Fibroblast of skin of abdomen (primary cell): ENCODE results near the gene VAPA.

ENCODE experiments used
- DNase-seq: peaks from one replicate; pipeline ENCODE4 v3.0.0-alpha.2; 2013

The VAPA gene

GRCh38 chr18:10008006-10008647 is 94.3 kb downstream of the VAPA start:
- no peak for DNase-seq
